Sigmoid colon (tissue), 7 donors: ENCODE data around the gene NUP54. TPM values are rescaled to one million over a fixed set of nuclear protein-coding genes. Genes with fewer than 3 reads are reported as not detected.

ENCODE experiments used
- DNase-seq: peaks from one replicate; pipeline ENCODE4 v3.0.0-alpha.2; 2019
- H3K27ac ChIP-seq, 4 donors: fragments of 200-600 bp; sonication (generic); one replicate each; pipeline ENCODE4 v1.5.1; 2016 to 2019; ENCODE audit warnings: mild to moderate bottlenecking in 1 of 4
- H3K27me3 ChIP-seq, 3 donors: fragments of 200-600 bp; sonication (generic); one replicate each; pipeline ENCODE4 v1.5.1; 2019; ENCODE audit warnings: mild to moderate bottlenecking in 1 of 3
- H3K36me3 ChIP-seq, 4 donors: fragments of 200-600 bp; sonication (generic); one replicate each; pipeline ENCODE4 v1.5.1; 2016 to 2019
- H3K4me1 ChIP-seq, 4 donors: fragments of 200-600 bp; sonication (generic); one replicate each; pipeline ENCODE4 v1.5.1; 2017 to 2019
- H3K4me3 ChIP-seq, 4 donors: fragments of 200-600 bp; sonication (generic); one replicate each; pipeline ENCODE4 v1.5.1; 2017 to 2019; ENCODE audit warnings: mild to moderate bottlenecking in 2 of 4, moderate library complexity in 1 of 4
- H3K9me3 ChIP-seq, 4 donors: fragments of 200-600 bp in 3 of 4; sonication (generic) in 3 of 4; one replicate each; pipeline versions ENCODE4 v1.5.1 to v1.6.1; 2013 to 2019
- EP300 ChIP-seq, 4 donors: sonication (generic); formaldehyde crosslinking; IDR thresholded peaks; one replicate each; pipeline ENCODE4 v1.6.1; 2017; ENCODE audit warnings: antibody characterized with exemption in 4 of 4
- POLR2A ChIP-seq, 2 donors: fragments of 450-650 bp; IDR thresholded peaks; one replicate each; pipeline ENCODE4 v1.6.1; 2016; ENCODE audit warnings: antibody characterized with exemption in 2 of 2, mild to moderate bottlenecking in 2 of 2, moderate library complexity in 2 of 2
- POLR2AphosphoS5 ChIP-seq, 4 donors: sonication (generic); formaldehyde crosslinking; IDR thresholded peaks; one replicate each; pipeline ENCODE4 v1.6.1; 2017; ENCODE audit warnings: antibody characterized with exemption in 4 of 4
- WGBS, 2 donors: extraction: QIAGEN DNeasy Blood & Tissue Kit; methylation state at CpG; one replicate each; pipeline ENCODE4 v1.1.7; 2013; 5-methylcytosine and 5-hydroxymethylcytosine counted together
- intact Hi-C: fragments of 100-400 bp; cut with DNase I; formaldehyde crosslinking; loops from one replicate; pipeline ENCODE4 v1.15.1; 2023
- polyA plus RNA-seq, 3 donors: library from polyadenylated mRNA; stranded (reverse); fragments of 200-250 nt; gene quantifications; one replicate each; pipeline ENCODE4 v1.2.3, GENCODE V29; 2013
- total RNA-seq, 4 donors: library from RNA; depleted of rRNA; stranded (reverse); fragments of >200 nt; gene quantifications; one replicate each; pipeline ENCODE4 v1.1.0, GENCODE V29; 2016
- TF ChIP-seq, protein P1 (sequence below), 4 experiments: fragments of 450-650 bp in 3 of 4; fragments of 200-600 bp in 1 of 4; IDR thresholded peaks; one replicate each; pipeline ENCODE4 v1.5.1; 2016 to 2019; ENCODE audit warnings: antibody characterized with exemption in 4 of 4, mild to moderate bottlenecking in 3 of 4, moderate library complexity in 2 of 4
- donor health status: healthy with polysubstance abuse.
- donor health status: Bipolar disorder and iron deficiency.
- donor health status: healthy.

Gene NUP54
- 10 to 100 TPM; 38.0 to 57.9 (median 48.1) TPM for total RNA-seq
- 10 to 100 TPM; 16.6 to 21.9 (median 18.6) TPM for polyA plus RNA-seq

DNA sequence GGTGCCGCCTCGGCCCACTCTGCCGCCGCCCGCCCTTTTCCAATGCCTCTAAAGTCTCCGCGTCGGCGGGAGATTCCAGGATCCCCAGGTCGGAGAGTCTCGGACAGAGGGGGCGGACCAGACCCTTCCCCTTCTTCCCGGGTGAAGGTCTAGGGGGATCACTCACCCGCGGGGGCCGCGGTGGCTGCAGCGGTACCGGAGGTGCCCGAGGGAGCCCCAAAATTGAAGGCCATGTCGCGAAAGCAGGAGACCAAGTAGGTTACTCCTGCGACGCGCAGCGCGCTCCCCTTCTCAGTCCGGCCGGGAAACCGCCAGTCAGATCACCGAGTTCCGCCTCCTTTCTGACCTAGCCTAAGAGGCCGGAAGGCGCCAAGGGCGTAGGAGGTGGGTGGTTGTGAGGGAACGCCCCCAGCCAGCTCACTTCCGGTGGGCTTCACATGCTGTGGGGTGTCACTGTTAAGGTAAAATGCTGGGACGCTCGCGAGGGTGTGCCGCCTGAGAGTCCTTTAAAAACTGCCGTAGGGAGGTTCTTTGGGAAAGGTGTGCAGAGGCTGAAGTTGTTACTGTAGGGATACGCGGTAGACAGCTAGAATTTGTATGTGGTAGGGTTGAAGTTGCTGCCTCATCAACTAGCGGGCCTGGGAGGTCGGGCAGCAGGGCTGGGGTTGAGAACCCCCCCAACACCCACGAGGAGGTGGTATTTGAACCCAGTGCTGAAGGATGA lies at the start of gene NUP54:
Gene NUP54, minus strand, starts transcription at position 256 of the 724 bp plus-strand sequence. Its CDS starts 23 bp downstream, at position 233.
- Histone ChIP-seq H3K4me3 (peak within 1 kb of the TSS; percentile 70 to 94 (median 79)), H3K4me1 (peaks cover 0 to 34% (median 32%) of the 10 kb centered on the region in 4 donors), H3K9me3 (no peaks in the 10 kb centered on the region), H3K36me3 (peaks cover 0 to 8% (median 2%) of the 10 kb centered on the region in 4 donors), H3K27me3 (no peaks in the 10 kb centered on the region), H3K27ac (peak within 1 kb of the TSS; percentile 91 to 94 (median 92))
- peak; percentile 96 for DNase-seq
- 0% methylated on average over 47 of the region's 47 CpGs for WGBS, 2 donors
- intact Hi-C loops: loop anchor here (1.0 to 10.0 kb wide), 3 partner anchors 156 to 1006 kb away; partner anchors contain the start of genes CCNG2 and STBD1
- TF ChIP-seq POLR2A (IDR thresholded peaks at IDR 0.05) (peak; percentile 81 to 83), EP300 (IDR thresholded peaks at IDR 0.05) (peak in 1 of 4 donors; percentile 22), POLR2AphosphoS5 (IDR thresholded peaks at IDR 0.05) (peak; percentile 91 to 96 (median 95))
- TF ChIP-seq, protein P1, sequence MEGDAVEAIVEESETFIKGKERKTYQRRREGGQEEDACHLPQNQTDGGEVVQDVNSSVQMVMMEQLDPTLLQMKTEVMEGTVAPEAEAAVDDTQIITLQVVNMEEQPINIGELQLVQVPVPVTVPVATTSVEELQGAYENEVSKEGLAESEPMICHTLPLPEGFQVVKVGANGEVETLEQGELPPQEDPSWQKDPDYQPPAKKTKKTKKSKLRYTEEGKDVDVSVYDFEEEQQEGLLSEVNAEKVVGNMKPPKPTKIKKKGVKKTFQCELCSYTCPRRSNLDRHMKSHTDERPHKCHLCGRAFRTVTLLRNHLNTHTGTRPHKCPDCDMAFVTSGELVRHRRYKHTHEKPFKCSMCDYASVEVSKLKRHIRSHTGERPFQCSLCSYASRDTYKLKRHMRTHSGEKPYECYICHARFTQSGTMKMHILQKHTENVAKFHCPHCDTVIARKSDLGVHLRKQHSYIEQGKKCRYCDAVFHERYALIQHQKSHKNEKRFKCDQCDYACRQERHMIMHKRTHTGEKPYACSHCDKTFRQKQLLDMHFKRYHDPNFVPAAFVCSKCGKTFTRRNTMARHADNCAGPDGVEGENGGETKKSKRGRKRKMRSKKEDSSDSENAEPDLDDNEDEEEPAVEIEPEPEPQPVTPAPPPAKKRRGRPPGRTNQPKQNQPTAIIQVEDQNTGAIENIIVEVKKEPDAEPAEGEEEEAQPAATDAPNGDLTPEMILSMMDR (IDR thresholded peaks at IDR 0.05): no peak

DNA sequence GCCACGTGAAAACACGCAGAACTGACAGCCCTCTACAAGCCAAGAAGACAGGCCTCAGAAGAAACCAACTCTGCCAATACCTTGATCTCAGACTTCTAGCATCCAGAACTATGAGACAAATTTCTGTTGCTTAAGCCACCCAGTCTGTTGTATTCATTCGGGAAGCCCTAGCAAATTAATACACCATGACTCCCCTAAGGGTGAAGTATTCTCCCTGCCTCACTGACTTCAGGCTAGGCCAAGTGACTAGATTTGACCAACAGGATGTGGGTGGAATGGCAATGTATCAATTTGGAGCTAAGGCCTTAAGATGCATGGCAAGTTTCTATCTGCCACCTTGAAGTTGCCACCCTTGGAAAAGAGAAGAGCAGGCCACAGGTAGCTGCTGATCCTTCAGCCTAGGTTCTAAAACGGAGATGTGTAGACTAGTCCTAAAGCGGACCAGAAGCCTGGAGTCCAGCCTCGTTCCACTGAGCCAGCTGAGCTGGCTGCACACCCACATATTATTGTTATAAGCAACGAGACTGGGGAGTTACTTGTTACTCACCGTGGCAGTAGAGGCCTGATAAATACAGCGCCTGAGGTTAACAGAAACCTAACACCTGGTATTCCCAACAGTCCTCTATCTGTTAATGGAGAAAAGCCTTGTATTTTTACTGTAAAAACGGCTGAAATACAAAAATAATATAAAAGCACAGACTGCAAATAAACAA lies 49.0 kb upstream of the NUP54 start:
- DNase-seq: no peak
- Histone ChIP-seq H3K36me3 (peaks cover 0 to 34% (median 3%) of the 10 kb centered on the region in 4 donors), H3K4me3 (no peak overlapping the region)

GRCh38 chr4:76196376-76196775 lies 48.2 kb upstream of the NUP54 start:
- H3K27ac ChIP-seq: peak overlapping the region; percentile 75 to 86 (median 82)
- TF ChIP-seq EP300 (IDR thresholded peaks at IDR 0.05): no peak
- TF ChIP-seq, protein P1 (IDR thresholded peaks at IDR 0.05): no peak
- TF ChIP-seq POLR2A (IDR thresholded peaks at IDR 0.05): no peak
- no peak for TF ChIP-seq POLR2AphosphoS5 (IDR thresholded peaks at IDR 0.05)
- DNase-seq: no peak
- intact Hi-C loops: no loop called here
- H3K9me3 ChIP-seq: no peaks in the 10 kb centered on the region
- WGBS, 2 donors: 96% methylated on average over 2 of the region's 2 CpGs
- peaks cover 0 to 39% (median 3%) of the 10 kb centered on the region in 4 donors for H3K36me3 ChIP-seq
- no peak overlapping the region for H3K4me3 ChIP-seq
- no peaks in the 10 kb centered on the region for H3K27me3 ChIP-seq
- peaks cover 0 to 85% (median 79%) of the 10 kb centered on the region in 4 donors for H3K4me1 ChIP-seq

More for the DNA sequence above, 49.0 kb upstream of the NUP54 start:
- Histone ChIP-seq H3K27me3 (no peaks in the 10 kb centered on the region), H3K9me3 (no peaks in the 10 kb centered on the region), H3K4me1 (peaks cover 0 to 93% (median 84%) of the 10 kb centered on the region in 4 donors), H3K27ac (peak overlapping the region; percentile 75 to 86 (median 82))
- 70 to 72% methylated on average over 10 of the region's 10 CpGs for WGBS, 2 donors
- intact Hi-C loops: no loop called here
- no peak for TF ChIP-seq EP300 (IDR thresholded peaks at IDR 0.05)
- TF ChIP-seq POLR2A (IDR thresholded peaks at IDR 0.05): no peak
- no peak for TF ChIP-seq POLR2AphosphoS5 (IDR thresholded peaks at IDR 0.05)

- Histone ChIP-seq H3K9me3 (no peaks in the 10 kb centered on the region), H3K4me3 (no peak overlapping the region), H3K27me3 (no peaks in the 10 kb centered on the region), H3K4me1 (peaks cover 0 to 78% (median 69%) of the 10 kb centered on the region in 4 donors), H3K36me3 (peaks cover 0 to 39% (median 3%) of the 10 kb centered on the region in 4 donors), H3K27ac (peak overlapping the region; percentile 45 to 86 (median 71))
- WGBS, 2 donors: 58 to 89% methylated on average over 3 of the region's 3 CpGs
- intact Hi-C loops: no loop called here
- TF ChIP-seq, protein P1 (IDR thresholded peaks at IDR 0.05): no peak
- no peak for TF ChIP-seq POLR2A (IDR thresholded peaks at IDR 0.05)
- TF ChIP-seq POLR2AphosphoS5 (IDR thresholded peaks at IDR 0.05): no peak
- no peak for TF ChIP-seq EP300 (IDR thresholded peaks at IDR 0.05)
- no peak for DNase-seq
Measured at GRCh38 chr4:76195326-76195725, 47.1 kb upstream of the NUP54 start.

GRCh38 chr4:76194325-76194724 lies 46.1 kb upstream of the NUP54 start:
- 79% methylated on average over 2 of the region's 2 CpGs for WGBS, 2 donors
- Histone ChIP-seq H3K9me3 (no peaks in the 10 kb centered on the region), H3K27me3 (no peaks in the 10 kb centered on the region), H3K4me1 (peaks cover 0 to 68% (median 59%) of the 10 kb centered on the region in 4 donors), H3K27ac (peak overlapping the region; percentile 45 to 86 (median 71)), H3K36me3 (peaks cover 0 to 39% (median 3%) of the 10 kb centered on the region in 4 donors), H3K4me3 (no peak overlapping the region)
- DNase-seq: no peak
- intact Hi-C loops: no loop called here
- TF ChIP-seq, protein P1 (IDR thresholded peaks at IDR 0.05): no peak
- TF ChIP-seq POLR2AphosphoS5 (IDR thresholded peaks at IDR 0.05): peak in 3 of 4 donors; percentile 34 to 58 (median 49)
- no peak for TF ChIP-seq EP300 (IDR thresholded peaks at IDR 0.05)
- TF ChIP-seq POLR2A (IDR thresholded peaks at IDR 0.05): no peak
